ENCODE measurements around the gene NTSR2. TPM values are rescaled to one million over a fixed set of nuclear protein-coding genes. Genes with fewer than 3 reads are reported as not detected.

NTSR2 gene
- total and polyA plus RNA-seq, 4 donors, result not detected

- H3K27ac ChIP-seq (ENCODE audit: low read depth in 1 of 2, low read length in 2 of 2), result no peak overlapping the region
- no peak for DNase-seq (ENCODE audit: low spot score)
- no peak overlapping the region for H3K9ac ChIP-seq (ENCODE audit: low read depth in 1 of 2, low read length in 2 of 2)
- no peaks in the 10 kb centered on the region for H3K36me3 ChIP-seq (ENCODE audit: control insufficient read depth in 4 of 4, insufficient read depth in 3 of 4, low read depth in 1 of 4, low read length in 3 of 4)
- TF ChIP-seq JUND (IDR thresholded peaks at IDR 0.05) (no peak), FOXA2 (IDR thresholded peaks at IDR 0.05) (no peak), CTCF (IDR thresholded peaks at IDR 0.05; ENCODE audit: low read depth, low read length, missing input control) (no peak), FOXA1 (IDR thresholded peaks at IDR 0.05) (no peak), HNF4A (conservative IDR thresholded peaks at IDR 0.05) (no peak)
- H3K27me3 ChIP-seq (ENCODE audit: control insufficient read depth in 4 of 4, insufficient read depth in 4 of 4, low read length in 3 of 4), result no peaks in the 10 kb centered on the region
- 75% methylated on average over 14 of the region's 14 CpGs for WGBS
- H3K4me1 ChIP-seq (ENCODE audit: control insufficient read depth in 4 of 4, insufficient read depth in 4 of 4, low read length in 3 of 4), result peaks cover 0 to 14% (median 6%) of the 10 kb centered on the region in 4 donors
- H3K4me3 ChIP-seq (ENCODE audit: low read depth in 1 of 3, low read length in 3 of 3), result no peak overlapping the region
- H3K9me3 ChIP-seq (ENCODE audit: control insufficient read depth in 4 of 4, low read length in 3 of 4), result no peaks in the 10 kb centered on the region
Measured at GRCh38 chr2:11701751-11702301, 31.8 kb upstream of the NTSR2 start.

- Histone ChIP-seq H3K9me3 (ENCODE audit: control insufficient read depth in 4 of 4, low read length in 3 of 4) (no peaks in the 10 kb centered on the region), H3K27me3 (ENCODE audit: control insufficient read depth in 4 of 4, insufficient read depth in 4 of 4, low read length in 3 of 4) (no peaks in the 10 kb centered on the region), H3K27ac (ENCODE audit: low read depth in 1 of 2, low read length in 2 of 2) (no peak overlapping the region), H3K4me1 (ENCODE audit: control insufficient read depth in 4 of 4, insufficient read depth in 4 of 4, low read length in 3 of 4) (peaks cover 0 to 14% (median 6%) of the 10 kb centered on the region in 4 donors), H3K9ac (ENCODE audit: low read depth in 1 of 2, low read length in 2 of 2) (no peak overlapping the region), H3K4me3 (ENCODE audit: low read depth in 1 of 3, low read length in 3 of 3) (no peak overlapping the region), H3K36me3 (ENCODE audit: control insufficient read depth in 4 of 4, insufficient read depth in 3 of 4, low read depth in 1 of 4, low read length in 3 of 4) (no peaks in the 10 kb centered on the region)
- DNase-seq (ENCODE audit: low spot score), result no peak
- TF ChIP-seq ZBTB33 (IDR thresholded peaks at IDR 0.05), result no peak
- TF ChIP-seq ATF3 (IDR thresholded peaks at IDR 0.05), result no peak
- no peak for TF ChIP-seq HNF4G (IDR thresholded peaks at IDR 0.05)
- no peak for TF ChIP-seq NR2F2 (IDR thresholded peaks at IDR 0.05)
- TF ChIP-seq YY1 (IDR thresholded peaks at IDR 0.05), result no peak
- TF ChIP-seq CTCF (IDR thresholded peaks at IDR 0.05; ENCODE audit: low read depth, low read length, missing input control), result no peak
- no peak for TF ChIP-seq FOXA1 (IDR thresholded peaks at IDR 0.05)
- TF ChIP-seq HNF4A (conservative IDR thresholded peaks at IDR 0.05), result no peak
- TF ChIP-seq RAD21 (IDR thresholded peaks at IDR 0.05), result no peak
- TF ChIP-seq RXRA (IDR thresholded peaks at IDR 0.05), result no peak
- TF ChIP-seq JUND (IDR thresholded peaks at IDR 0.05), result no peak
- TF ChIP-seq EGR1 (IDR thresholded peaks at IDR 0.05; ENCODE audit: low read depth in 2 of 2), result no peak
- TF ChIP-seq TAF1 (conservative IDR thresholded peaks at IDR 0.05), result no peak
- no peak for TF ChIP-seq FOXA2 (IDR thresholded peaks at IDR 0.05)
- TF ChIP-seq SP1 (IDR thresholded peaks at IDR 0.05), result no peak
- no peak for TF ChIP-seq MAX (IDR thresholded peaks at IDR 0.05)
- TF ChIP-seq REST (IDR thresholded peaks at IDR 0.05), result no peak
- TF ChIP-seq GABPA (IDR thresholded peaks at IDR 0.05 in 1 of 2, conservative IDR thresholded peaks at IDR 0.05 in 1 of 2), result no peak
- 95% methylated on average over 5 of the region's 5 CpGs for WGBS
Measured at GRCh38 chr2:11701206-11701605, 31.2 kb upstream of the NTSR2 start.
